HG02759 (cell line): ENCODE measurements around the gene THSD7A.

Experiments used
- ATAC-seq: cut with Tn5 transposase; IDR thresholded peaks from one replicate; pipeline ENCODE4 v1.9.1; 2021; ENCODE audit warnings: mild to moderate bottlenecking, moderate library complexity; ENCODE audit not compliant: unreplicated experiment

Gene THSD7A

DNA sequence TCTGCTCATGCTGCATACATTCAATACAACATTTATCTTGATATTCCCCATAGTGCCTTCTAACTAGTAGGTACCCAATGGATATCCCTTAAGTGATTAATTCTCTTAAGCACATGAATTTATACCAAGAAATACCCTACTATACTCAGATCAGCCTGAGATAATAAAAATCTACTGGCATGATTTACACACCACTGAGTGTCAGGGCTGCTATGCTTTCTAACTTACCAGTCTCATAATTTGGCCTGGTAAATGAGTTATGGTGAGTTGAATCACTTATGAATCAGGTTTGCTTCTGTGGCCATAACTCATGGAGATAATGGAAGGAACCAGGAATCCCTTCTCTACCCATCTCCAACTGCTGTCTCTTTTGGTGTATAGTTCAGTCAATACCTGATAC lies 122.8 kb downstream of the THSD7A start:
- ATAC-seq = no peak

DNA sequence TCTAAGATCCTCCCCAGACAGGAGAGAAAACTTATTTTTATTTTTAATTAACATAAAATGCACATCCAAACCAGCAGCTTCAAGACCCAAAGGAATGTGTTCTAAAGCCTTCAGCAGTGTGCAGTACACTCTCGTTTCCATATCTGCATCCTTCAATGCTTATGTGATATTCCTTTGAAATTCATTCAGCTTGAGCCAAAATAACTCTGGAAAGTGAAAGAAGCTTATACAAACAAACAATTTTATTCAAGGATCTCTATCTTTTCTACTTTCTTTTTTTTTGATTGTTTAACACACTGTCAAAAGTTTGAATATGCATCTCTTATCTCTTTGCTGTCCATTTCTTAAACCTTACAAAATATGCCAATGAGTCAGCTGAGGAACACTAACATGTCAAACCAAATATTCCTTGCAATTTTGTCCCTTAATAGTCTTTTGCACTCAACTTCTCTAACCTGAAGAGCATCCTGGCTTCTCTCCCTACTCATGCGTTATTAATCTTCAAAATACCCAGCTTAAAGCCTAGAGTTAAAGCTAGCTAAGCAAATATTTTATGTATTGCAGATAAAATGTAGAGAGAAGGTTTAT lies 124.3 kb downstream of the THSD7A start:
- no peak for ATAC-seq

DNA sequence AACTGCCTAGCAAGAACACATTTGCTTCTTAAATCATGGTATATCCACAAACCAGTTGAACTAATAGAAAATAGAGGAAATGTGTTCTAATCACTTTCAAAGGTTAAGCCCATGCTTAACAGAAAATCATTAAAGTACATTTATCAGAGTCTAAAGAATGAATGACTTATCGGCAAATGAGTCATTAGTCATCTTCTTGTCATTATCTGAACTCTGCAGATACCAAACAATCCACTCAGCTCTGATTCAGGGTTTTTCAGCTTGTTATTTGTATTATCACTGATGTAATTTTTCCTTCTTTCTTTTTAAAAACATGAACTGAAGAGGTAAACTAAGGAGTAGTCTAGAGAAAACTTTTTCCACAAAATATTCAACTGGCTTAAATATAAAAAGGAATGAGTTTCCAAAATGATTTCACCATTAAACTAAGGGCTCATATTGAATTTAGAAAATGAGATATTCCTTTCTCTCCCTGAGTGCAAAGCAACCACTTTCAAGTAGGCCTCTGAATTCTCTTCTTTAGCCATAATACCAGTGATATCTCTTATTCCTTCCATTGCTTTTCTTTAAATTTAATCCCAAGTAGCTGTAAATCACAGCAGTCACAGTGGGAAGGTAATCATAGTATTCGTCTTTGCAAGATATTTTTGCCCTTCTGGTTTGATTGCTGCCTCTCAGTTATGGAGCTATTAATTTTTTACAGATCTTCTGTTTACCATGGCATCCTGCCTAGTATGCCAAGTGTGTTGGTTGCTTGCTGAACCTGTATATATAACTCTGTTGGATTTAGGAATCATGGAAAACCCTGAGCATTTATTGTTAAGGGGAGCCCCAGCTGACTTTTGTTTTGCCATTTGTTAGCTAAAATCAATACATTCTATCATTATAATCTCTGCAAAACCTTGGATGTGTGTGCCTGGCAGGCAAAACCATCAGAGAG lies 125.1 kb downstream of the THSD7A start:
- no peak for ATAC-seq

DNA sequence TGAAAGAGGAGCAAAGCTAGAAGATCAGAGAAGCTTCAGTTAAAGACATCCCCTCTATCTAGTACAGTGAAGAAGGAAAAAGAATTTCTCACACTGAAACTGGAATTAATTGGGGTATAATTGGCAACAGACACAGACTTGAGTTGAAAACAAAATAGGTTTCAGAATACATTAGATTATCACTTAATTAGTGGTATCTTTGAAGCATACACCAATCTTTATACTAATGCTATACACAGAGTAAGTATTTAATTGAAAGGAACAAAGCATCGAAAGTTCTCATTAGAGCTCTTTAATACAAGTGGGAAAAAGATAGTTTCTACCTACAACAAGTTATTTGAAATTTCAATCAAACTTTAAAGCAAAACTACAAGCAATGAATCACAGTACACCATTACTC lies 128.2 kb downstream of the THSD7A start:
- ATAC-seq = no peak

DNA sequence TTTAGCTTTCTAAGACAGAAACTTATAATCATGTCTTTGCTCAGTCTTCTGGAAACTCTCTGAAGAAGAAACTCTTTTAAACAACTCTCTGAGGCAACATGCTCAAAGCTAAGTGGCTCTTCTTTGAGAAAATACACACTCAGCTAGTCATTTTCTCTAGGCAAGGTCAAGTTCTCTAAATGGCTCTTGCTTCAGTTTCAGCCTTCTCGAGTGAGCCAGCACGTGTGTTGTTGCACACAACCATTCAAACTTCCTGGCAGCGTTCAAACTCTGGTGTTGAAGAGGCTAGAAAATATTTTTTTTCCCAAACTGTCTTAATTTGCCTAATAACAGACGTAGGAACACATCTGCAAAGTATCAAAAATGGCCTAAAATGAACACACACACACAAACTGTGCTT lies 129.1 kb downstream of the THSD7A start:
- no peak for ATAC-seq

DNA sequence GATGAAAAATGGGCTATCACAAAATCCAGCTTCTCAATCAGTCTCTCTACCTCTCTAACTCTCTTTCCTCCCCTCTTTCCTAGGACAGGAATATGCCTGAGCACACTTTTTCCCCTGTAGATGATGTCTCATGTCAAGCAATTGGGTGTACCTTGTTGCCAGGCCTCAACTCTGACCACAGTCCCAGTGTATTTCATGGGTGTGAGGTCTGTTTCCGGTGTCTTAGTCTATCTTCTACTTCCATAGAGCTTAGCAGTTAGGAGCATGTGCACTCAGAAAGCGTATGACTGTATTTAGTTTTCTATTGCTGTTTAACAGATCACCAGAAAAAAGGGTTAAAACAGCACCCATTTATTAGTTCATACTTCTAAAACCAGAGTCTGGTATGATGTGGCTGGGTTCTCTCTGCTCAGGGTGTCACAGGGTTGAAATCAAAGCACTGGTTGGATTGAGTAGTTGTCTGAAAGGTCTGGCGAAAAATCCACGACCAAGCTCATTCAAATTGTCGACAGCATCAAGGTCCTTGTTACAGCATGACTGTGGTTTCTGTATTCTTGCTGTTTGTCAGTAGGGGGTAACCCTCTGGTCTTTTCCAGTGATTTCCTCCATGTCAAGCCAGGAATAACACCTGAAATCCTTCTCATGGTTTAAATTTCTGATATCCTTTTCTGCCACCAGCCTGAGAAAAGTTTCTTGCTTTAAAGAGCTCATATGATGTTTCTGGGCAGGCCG lies 130.0 kb downstream of the THSD7A start:
- no peak for ATAC-seq

DNA sequence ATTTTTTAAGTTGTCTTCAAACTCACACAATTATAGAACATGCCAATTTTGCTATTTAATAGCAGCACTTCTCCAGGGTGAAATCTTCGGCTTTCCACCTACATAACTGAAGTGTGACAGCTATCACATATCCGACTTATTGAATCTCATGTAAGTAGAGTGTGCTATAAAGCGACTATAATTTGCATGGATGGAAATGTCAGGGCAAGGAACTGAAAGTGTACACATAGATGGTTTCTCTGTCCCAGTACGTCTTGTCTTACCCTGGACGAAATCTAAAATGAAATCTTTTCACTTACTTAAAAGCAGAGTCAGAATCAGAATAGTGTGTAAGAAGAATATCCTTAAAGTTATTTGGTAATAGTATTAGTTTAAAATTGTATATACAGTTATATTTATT lies 132.3 kb downstream of the THSD7A start:
- no peak for ATAC-seq

DNA sequence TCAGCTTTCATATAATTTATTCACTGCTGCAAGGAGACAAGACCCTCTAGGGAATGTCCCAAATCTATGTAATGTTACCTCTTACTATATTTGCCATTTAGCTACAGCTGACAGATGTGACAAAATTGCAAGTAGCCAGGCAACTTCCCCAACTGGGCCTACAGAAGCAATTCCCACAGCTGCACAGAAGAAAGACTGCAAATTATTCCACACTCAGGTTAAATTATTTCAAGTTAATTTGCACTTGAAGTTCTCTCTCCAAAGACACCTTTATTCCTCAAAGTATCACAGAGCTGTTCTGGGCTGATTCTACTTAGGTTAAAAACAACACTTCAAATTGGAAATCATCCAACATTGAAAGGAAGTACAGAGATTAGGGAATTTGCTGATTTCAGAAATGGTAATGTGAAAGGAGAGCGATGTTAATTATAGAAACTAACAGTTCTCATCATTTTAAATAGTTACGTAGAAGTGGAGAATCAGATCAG lies 133.6 kb downstream of the THSD7A start:
- ATAC-seq = no peak

DNA sequence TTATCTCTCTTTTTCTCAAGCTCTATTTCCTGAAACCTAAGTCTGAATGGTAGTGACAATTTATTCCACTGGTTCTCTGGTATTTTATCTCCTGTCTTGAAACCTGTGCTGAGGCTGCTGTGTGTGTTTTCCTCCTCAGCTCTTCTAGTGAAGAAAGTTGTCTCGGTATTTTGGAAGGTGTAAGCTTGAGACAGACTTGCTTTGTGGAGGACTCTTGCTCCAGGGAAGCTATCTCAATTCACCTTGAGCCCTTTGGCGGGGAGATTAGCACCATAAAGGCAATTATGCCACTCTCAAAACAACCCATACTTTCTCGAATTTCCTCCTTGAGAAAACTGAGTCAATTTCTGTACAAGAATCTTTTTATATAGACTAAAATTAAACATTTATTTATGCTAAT lies 141.6 kb downstream of the THSD7A start:
- no peak for ATAC-seq

DNA sequence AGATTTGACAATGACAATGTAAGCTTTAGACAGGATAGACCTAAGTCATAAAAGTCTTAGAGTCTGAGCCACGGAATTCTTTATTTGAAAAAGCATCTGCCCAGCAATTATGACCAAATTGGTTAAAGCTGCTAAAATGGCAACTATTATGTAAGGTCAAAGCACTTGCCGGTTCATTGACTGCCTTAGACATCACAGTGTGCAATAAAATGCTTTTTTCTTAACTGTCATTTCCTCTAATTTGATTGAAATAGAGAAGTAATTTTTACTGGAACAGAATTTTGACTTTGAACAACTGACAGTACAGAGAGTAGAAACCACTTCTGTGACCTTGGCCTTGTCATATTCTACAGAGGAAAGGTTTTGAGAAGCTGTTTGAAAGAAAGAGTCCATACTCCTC lies 142.9 kb downstream of the THSD7A start:
- ATAC-seq = no peak

DNA sequence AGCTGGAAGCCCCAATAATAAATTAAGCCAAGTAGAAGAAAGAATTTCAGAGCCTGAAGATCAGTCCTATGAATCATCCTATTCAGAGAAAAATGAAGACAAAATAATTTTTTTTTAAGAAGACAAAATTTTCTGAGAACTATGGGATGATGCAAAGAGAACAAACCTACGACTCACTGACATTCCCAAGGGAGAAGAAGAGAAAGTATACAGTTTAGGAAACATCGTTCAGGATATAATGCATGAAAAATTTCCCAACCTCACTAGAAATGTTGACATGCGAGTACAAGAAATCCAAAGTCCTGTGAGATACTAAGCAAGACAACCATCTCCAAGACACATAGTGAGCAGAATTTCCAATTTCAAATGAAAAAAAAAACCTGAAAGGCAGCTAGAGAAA lies 150.5 kb downstream of the THSD7A start:
- ATAC-seq = no peak

DNA sequence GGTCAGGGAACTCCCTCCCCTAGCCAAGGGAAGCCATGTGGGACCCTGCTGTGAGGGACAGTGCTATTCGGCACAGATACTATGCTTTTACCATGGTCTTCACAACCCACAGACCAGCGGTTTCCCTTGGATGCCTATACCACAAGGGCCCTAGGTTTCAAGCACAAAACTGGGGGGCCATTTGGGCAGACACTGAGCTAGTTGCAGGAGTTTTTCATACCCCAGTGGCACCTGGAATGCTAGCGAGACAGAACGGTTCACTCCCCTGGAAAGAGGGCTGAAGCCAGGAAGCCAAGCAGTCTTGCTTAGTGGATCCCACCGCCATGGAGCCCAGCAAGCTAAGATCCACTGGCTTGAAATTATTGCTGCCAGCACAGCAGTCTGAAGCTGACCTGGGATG lies 156.8 kb downstream of the THSD7A start:
- no peak for ATAC-seq

DNA sequence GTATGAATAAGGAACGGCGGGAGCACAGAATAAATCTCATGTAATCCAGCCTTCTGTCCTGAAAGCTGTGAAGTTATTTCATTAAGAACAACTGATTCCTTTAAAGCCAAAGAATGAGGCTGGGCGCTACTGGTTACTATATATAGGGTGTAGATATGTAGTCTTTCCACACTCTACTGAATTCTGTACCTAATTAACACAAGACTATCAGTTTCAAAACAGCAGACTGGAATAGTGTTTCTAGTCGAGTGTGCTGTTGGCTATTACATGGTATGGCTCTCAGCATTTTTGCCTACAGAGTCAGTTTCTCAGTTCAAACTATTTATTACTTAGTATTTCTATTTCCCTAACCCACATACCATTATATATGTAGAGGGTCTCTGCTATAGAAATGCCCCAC lies 163.3 kb downstream of the THSD7A start:
- ATAC-seq = no peak

DNA sequence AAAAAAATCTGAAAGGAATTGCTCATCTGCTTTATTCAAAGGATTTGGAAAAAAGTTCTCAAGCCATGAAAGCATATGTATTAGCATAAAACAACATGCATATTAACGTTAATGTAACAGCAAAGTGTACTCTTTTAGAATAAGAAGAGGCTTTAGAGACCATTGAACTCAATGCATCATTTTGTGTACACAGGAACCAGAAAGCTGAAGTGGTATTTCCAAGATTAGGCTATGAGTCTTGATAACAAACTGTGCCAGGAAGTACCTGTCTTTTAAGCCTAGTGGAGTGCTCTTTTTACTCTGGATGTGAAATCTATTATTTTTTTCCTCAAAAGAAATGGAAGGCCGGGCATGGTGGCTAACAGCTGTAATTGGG lies 164.2 kb downstream of the THSD7A start:
- no peak for ATAC-seq

DNA sequence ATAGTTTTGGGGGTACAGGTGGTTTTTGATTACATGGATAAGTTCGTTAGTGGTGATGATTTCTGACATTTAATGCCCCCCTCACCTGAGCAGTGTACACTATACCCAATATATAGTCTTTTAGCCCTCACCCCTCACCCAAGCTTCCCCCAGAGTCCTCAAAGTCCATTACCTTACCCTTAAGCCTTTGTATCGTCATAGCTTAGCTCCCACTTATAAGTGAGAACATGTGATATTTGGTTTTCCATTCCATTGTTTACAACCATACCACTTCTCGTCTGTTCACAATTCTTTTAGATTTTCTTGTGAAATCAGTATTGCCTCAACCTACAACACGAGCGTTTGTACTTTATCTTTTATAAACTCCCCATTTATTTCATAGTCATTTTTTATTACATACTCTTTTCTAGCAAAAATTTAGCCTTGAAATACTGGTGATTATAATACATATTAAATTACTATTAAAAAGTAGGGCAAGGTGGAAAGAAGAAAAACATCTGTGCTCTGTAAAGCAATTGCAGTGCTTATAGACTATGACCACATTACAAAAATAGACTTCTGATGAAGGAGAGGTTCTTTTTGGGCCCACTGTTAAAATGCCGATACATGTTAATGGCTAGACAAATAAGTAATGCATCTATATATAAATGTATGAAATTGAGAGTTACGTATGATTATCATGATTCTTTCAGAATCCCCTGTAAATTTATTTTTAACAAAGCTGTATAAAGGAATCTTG lies 164.8 kb downstream of the THSD7A start:
- no peak for ATAC-seq

DNA sequence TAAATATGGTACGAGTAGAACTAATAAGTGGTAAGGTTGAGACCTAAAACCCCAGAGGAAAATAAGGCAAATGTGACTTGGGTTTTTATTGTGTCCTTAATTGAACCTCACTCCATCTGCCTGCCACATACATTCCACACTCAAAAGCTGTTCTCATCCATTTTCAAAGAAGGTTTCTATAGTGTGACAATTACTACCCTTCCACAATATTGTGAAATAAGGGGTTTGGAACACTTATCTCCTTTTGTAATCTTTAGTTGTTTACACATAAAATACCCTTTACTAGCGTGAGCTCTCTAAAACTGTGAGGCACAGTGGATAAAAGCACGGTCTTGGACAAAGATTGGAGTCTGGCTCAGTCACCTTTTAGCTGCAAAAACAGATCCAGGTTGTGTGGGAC lies 166.6 kb downstream of the THSD7A start:
- ATAC-seq = no peak

DNA sequence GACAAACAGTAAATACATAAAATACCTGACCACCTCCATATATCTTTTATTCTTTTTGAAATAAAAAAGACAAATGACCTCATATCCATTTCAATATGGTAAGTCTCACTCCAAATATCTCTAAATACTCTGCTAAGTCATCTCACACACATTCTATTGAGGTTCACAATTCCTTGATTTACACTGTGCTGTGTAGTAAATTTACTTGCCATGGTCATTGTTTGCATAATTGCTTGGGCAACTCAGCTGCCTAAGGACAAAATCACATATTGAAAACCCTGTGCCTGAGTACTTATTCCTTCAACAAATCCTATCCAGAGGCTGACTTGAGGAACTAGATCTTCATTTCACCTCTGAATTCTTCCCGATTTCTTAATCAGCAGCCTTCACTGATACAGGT lies 176.4 kb downstream of the THSD7A start:
- no peak for ATAC-seq

DNA sequence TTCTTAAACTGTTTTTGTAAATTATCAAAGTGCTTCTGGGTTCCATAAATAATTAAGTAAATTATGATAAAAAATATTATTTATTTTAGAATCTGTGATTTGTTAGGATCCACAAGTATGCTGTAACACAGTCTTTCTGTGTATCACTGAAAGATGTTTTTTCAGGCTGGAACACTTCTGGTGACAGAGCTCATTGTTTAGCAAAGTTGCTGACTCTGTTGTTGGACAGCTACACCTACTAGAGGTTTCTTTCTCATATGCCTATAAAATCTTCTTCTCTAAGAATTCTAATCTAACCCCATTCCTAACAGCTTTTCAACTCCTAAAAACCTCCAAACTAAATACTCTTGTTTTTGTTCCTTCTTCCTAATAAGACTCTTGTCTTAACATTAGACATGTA lies 176.8 kb downstream of the THSD7A start:
- ATAC-seq = no peak

DNA sequence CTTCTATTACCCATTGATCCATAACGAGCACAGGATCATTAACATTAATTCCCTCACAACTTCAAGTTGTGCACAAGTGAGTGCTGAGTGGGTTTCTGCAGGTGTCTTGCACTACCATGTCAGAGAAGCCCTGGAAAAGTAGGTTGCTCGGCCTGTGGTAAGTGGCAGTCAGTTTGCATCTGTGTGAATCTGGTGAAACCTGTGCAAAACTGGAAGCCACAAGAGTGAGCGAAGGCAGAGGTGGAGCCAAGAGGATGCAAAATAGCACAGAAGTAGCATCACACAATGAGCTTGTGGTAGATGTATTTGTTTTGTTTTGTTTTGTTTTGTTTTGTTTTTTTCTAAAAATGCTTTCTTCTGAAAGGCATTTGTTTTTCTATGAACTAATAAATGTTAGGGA lies 181.5 kb downstream of the THSD7A start:
- no peak for ATAC-seq

DNA sequence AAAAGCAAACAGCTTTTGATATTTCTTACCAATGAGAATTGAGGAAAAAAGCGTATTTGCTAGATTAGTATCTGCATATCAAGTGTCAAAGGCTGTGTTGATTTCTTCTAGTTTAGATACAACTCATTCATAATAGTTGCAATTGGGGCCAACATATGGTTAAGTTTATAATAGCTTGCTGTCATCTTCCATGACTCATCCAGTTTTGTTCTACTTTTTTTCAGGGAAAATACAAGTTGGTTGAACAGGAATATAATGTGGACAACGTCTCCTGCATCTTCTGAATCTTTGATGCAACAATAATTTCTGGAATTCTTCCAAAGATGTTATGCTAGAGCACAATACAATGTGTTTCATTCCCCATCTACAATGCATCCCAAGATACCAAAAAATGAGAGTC lies 182.0 kb downstream of the THSD7A start:
- ATAC-seq = no peak

DNA sequence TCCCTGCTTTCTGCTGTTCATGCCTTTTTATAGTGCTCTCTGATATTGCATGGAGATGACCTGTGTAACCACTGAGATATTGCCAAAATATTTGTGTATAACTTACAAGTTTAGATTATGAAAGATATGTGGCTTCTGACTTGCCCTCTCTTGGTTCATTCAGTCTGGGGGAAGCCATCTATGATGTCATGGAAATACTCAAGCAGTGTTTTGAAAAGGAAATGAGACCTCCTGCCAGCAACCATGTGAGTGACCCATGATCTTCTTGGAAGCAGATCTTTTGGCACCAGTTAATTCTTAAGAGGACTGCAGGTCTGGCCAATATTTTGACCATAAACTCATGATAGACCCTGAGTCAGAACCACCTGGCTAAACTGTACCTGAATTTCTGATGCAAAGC lies 183.0 kb downstream of the THSD7A start:
- ATAC-seq = no peak
